Stomach smooth muscle (tissue), 2 donors: ENCODE data around the gene RACK1.
"Not testable (repeated sequence)": the region's sequence is repeated elsewhere in the genome, so short reads cannot be mapped to it uniquely, and the experiment has no call there.

ENCODE experiments used
- H3K27ac ChIP-seq: one replicate; pipeline ENCODE4 v1.7.0; 2013; ENCODE audit warnings: mild to moderate bottlenecking, low read length, inconsistent platforms
- H3K27me3 ChIP-seq, 2 donors: one replicate each; pipeline ENCODE4 v1.7.0; 2013; ENCODE audit warnings: low read length in 2 of 2; ENCODE audit not compliant: insufficient read depth in 2 of 2, control insufficient read depth in 1 of 2
- H3K36me3 ChIP-seq, 2 donors: one replicate each; pipeline ENCODE4 v1.7.0; 2013; ENCODE audit warnings: low read length in 2 of 2; ENCODE audit not compliant: control insufficient read depth in 2 of 2, insufficient read depth in 2 of 2
- H3K4me1 ChIP-seq: one replicate; pipeline ENCODE4 v1.7.0; 2013; ENCODE audit warnings: low read length; ENCODE audit not compliant: control insufficient read depth, insufficient read depth
- H3K4me3 ChIP-seq, 2 donors: one replicate each; pipeline ENCODE4 v1.7.0; 2013; ENCODE audit warnings: low read length in 2 of 2
- H3K9ac ChIP-seq, 2 donors: one replicate each; pipeline ENCODE4 v1.7.0; 2013; ENCODE audit warnings: low read length in 2 of 2, mild to moderate bottlenecking in 1 of 2
- H3K9me3 ChIP-seq, 2 donors: one replicate each; pipeline ENCODE4 v1.7.0; 2013; ENCODE audit warnings: low read length in 2 of 2; ENCODE audit not compliant: control insufficient read depth in 2 of 2
- donor health status: healthy.
- donor health status: Pancreatic carcinoma.

RACK1 gene

DNA sequence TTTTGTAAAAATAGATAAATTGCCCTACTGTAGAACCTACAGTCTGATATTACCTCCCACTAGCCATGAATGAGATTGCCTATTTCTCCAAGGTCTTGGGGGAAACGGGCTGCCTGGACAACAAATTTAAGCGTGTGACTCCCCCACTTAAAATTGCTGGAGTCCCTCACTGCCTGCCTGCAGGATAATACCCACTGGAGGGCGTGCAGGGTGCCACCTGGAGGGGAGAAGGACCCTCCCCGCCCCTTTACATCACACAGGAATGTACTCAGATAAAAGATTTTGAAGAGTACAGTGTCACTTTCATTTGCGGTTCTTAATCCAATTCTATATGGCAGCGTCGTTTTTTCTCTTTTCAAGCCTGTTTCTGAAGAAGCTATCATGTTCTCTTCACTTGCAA is 32.5 kb downstream of the RACK1 start:
- Histone ChIP-seq H3K27me3 (no peaks in the 10 kb centered on the region), H3K27ac (no peak overlapping the region), H3K4me3 (no peak overlapping the region), H3K9ac (no peak overlapping the region), H3K9me3 (no peaks in the 10 kb centered on the region), H3K4me1 (peaks cover 14% of the 10 kb centered on the region), H3K36me3 (no peaks in the 10 kb centered on the region)

GRCh38 chr5:181210698-181211097 is 33.0 kb downstream of the RACK1 start:
- not testable (repeated sequence) for H3K4me3 ChIP-seq, H3K36me3 ChIP-seq, H3K27ac ChIP-seq, H3K9me3 ChIP-seq, H3K27me3 ChIP-seq, H3K9ac ChIP-seq
- H3K4me1 ChIP-seq = peaks cover 18% of the 10 kb centered on the region

DNA sequence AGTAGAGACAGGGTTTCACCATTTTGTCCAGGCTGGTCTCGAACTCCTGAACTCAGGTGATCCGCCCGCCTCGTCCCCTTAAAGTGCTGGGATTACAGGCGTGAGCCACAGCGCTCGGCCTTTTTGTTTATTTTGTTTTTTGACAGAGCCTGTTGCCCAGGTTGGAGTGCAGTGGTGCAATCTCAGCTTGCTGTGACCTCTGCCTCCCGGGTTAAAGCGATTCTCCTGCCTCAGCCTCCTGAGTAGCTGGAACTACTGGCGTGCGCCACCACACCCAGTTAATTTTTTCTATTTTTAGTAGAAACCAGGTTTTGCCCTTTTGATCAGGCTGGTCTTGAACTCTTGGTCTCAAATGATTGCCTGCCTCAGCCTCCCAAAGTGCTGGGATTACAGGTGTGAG is 33.6 kb downstream of the RACK1 start:
- H3K27ac ChIP-seq, H3K27me3 ChIP-seq, H3K9me3 ChIP-seq, H3K9ac ChIP-seq, H3K4me3 ChIP-seq, H3K36me3 ChIP-seq: not testable (repeated sequence)
- H3K4me1 ChIP-seq = peaks cover 24% of the 10 kb centered on the region

GRCh38 chr5:181209006-181209405 is 34.7 kb downstream of the RACK1 start:
- not testable (repeated sequence) for H3K9me3 ChIP-seq, H3K27me3 ChIP-seq, H3K36me3 ChIP-seq, H3K9ac ChIP-seq, H3K27ac ChIP-seq, H3K4me3 ChIP-seq
- peaks cover 32% of the 10 kb centered on the region for H3K4me1 ChIP-seq

DNA sequence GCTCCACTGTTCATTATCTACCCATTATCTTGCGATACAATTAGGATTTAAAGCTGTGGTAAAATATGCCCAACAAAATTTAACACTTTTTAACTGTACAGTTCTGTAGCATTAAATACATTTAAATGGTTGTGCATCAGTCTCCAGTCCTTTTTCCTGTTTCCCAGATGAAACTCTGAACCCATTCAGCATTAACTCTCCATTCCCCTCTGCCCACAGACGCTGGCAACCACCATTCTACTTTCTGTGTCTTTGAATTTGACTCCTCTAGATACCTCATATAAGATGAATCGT is 35.8 kb downstream of the RACK1 start:
- Histone ChIP-seq H3K9me3 (no peaks in the 10 kb centered on the region), H3K9ac (no peak overlapping the region), H3K27ac (no peak overlapping the region), H3K4me1 (peaks cover 37% of the 10 kb centered on the region), H3K27me3 (peaks cover 0 to 8% of the 10 kb centered on the region in 2 donors), H3K4me3 (no peak overlapping the region), H3K36me3 (no peaks in the 10 kb centered on the region)

DNA sequence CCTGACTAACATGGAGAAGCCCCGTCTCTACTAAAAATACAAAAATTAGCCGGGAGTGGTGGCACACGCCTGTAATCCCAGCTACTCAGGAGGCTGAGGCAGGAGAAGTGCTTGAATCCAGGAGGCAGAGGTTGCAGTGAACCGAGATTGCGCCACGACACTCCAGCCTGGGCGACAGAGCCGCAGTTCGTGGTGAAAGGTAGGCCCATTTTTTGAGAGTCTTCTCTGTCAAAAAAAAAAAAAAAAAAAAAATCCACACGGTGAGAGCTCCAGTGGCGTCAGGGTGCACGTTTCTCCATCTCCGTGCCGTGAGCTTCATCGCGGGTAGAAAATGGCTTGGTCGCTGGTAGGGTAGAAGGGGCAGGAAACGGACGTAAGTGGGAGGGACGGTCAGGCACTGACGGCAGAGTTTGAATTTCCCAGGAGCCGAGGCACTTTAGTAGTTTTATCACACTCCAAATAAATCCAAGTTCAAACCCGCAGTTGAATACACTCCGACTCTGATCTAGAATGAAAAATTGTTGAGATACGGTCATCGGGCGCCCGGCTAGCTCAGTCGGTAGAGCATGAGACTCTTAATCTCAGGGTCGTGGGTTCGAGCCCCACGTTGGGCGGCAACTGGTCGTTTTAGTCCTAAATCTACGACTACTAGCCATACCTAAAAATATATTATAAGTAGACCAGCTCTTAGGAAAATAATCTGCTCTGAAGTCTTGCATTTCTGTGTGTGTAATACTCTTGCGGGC is 36.3 kb downstream of the RACK1 start:
- Histone ChIP-seq H3K9ac (peak overlapping the region; percentile 10 to 47), H3K4me1 (peaks cover 37% of the 10 kb centered on the region), H3K27me3 (peaks cover 0 to 8% of the 10 kb centered on the region in 2 donors), H3K9me3 (no peaks in the 10 kb centered on the region), H3K4me3 (peak overlapping the region; percentile 51 to 77), H3K36me3 (no peaks in the 10 kb centered on the region), H3K27ac (peak overlapping the region; percentile 55)

DNA sequence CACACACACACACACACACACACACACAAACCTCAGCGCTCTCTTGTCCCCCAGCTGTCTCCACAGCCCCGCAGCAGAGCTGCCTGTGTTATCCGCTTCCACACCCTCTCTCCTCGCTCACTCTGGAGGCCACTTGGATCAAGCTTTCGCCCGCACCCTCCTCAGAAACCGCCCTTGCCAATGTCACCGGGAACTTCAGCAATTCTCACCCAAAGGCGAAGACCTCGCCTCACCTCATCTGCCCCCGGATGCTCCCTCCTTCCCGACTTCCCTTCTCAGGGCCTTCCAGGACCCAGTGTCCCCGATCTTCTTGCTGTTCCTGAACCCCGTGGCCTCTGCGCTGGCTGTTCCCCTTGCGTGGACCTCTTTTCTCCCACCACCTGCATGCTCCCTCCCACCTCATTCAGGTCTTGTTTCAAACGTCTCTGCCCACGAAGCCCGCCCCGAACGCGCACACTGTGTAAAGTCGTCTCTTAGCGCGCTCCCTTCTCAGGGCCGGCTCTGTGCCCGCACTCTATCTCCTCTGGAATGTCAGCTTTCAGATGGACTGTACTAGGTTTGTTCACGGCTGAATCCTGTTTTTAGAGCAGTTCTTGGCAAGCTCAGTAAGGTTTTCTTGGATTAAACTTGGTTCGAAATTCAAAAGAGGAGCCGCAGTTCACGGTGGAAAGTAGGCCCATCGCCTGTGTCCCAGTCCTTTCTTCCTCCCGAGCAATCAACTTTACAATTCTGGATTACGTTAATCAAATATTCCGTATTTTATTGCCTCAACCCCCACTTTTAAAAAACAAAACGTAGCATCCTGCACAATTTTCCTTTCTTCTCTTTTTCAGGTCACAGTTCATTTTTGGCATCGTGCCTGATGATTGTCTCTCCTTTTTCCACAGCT is 37.7 kb downstream of the RACK1 start:
- Histone ChIP-seq H3K27me3 (peaks cover 0 to 8% of the 10 kb centered on the region in 2 donors), H3K9me3 (no peaks in the 10 kb centered on the region), H3K36me3 (no peaks in the 10 kb centered on the region), H3K4me1 (peaks cover 37% of the 10 kb centered on the region), H3K9ac (peak overlapping the region; percentile 39 to 51), H3K4me3 (peak overlapping the region; percentile 51 to 77), H3K27ac (peak overlapping the region; percentile 55)

DNA sequence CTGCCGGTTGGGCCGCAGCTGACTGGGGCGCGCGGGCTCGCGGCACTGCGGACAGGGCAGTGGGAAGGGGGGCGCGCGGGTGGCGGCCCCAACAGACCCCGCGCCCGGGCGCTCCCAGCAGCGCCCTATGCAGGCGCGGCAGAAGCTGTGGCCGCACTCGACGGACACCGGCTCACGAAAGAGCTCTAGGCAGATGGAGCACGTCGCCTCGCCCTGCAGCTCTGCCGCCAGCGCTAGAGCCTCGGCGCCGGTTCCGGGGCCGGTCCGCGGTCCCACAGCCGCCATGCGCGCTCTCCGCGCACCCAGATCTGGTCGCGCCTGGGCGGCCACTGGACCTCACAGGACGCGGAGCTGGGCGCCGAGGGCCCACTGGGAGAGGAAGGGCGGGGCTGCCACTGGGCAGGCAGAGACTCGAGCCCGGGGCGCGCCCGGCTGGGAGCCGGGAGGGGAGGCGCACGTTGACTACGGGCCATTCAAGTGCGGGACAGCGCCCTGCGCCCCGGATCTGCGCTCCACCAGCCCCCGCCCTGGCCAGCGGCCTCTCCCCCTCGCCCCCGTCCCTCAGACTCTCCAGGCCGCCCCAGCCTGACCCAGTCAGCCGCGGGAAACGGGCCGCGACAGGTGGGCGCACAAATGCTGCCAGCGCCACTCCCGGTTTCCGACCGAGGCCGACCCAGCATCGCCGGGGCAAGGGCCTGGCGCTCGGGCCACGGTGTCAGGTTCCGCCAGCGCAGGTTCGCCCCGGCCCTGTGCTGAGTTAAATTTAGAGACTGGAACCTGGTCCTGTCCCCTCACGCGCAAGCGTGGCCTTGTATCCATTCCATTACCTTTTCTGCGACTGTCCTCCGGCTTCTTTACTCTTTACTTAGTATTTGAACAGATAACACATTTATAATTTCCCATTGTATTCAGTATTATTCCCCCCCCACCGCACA is 38.6 kb downstream of the RACK1 start, which contains the start of gene TRIM7:
Gene TRIM7 (minus strand): TSS at position 371 of the 935 bp plus-strand sequence. CDS start 86 bp downstream, at position 285.
- Histone ChIP-seq H3K9ac (peak within 1 kb of the TSS; percentile 33 to 51), H3K9me3 (no peaks in the 10 kb centered on the region), H3K27me3 (peaks cover 0 to 8% of the 10 kb centered on the region in 2 donors), H3K4me1 (peaks cover 37% of the 10 kb centered on the region), H3K27ac (no peak within 1 kb of the TSS), H3K36me3 (no peaks in the 10 kb centered on the region), H3K4me3 (peak within 1 kb of the TSS; percentile 51 to 77)

GRCh38 chr5:181204113-181204825 is 39.4 kb downstream of the RACK1 start:
- H3K9ac ChIP-seq = peak overlapping the region in 1 of 2 donors; percentile 33
- peaks cover 37% of the 10 kb centered on the region for H3K4me1 ChIP-seq
- no peak overlapping the region for H3K27ac ChIP-seq
- no peaks in the 10 kb centered on the region for H3K36me3 ChIP-seq
- H3K9me3 ChIP-seq = no peaks in the 10 kb centered on the region
- peak overlapping the region; percentile 51 to 77 for H3K4me3 ChIP-seq
- peaks cover 0 to 8% of the 10 kb centered on the region in 2 donors for H3K27me3 ChIP-seq

DNA sequence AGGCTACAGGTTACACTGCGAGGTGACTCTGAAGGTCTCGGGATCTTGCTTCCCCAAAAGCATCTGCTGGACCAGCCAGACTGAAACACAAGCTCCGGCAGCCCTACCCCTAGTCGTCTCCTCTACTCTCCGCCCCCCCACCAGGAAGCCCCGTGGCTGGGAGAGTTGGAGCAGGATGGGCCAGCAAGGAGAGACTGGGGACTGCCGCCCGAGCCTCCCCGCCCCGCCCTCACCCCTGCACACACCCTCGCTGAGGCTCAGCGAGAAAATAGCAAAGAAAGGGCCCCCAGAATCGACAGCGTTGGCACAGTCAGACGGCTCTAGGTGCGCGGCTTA is 40.0 kb downstream of the RACK1 start:
- no peaks in the 10 kb centered on the region for H3K9me3 ChIP-seq
- peaks cover 0 to 8% of the 10 kb centered on the region in 2 donors for H3K27me3 ChIP-seq
- H3K4me3 ChIP-seq = peak overlapping the region; percentile 40 to 77
- H3K27ac ChIP-seq = no peak overlapping the region
- H3K9ac ChIP-seq = no peak overlapping the region
- H3K4me1 ChIP-seq = peaks cover 37% of the 10 kb centered on the region
- no peaks in the 10 kb centered on the region for H3K36me3 ChIP-seq
